AG04450 (cell line): ENCODE data around the gene PLXNA4. TPM values are rescaled to one million over a fixed set of nuclear protein-coding genes. Genes with fewer than 3 reads are reported as not detected.

Experiments used
- CTCF ChIA-PET: fragments of 300-600, 350-600 bp; formaldehyde crosslinking; extraction: SDS; loops from one replicate; lab custom pipeline; 2022; ENCODE audit warnings: antibody characterized with exemption, inconsistent platforms; lab: Charles Lee
- POLR2A ChIA-PET: fragments of 350-600 bp; formaldehyde crosslinking; extraction: SDS; loops from one replicate; lab custom pipeline; 2021; ENCODE audit warnings: antibody characterized with exemption, inconsistent platforms; lab: Yijun Ruan, JAX
- DNase-seq: peaks from one replicate; pipeline ENCODE4 v3.0.0-alpha.2; 2011; ENCODE audit warnings: low read depth, low spot score
- H3K27ac ChIP-seq: one replicate; pipeline ENCODE4 v1.5.1; 2012; ENCODE audit warnings: low read depth, low read length, control low read depth
- H3K27me3 ChIP-seq: one replicate; pipeline ENCODE4 v1.6.0; 2012; ENCODE audit warnings: low read length; ENCODE audit not compliant: control insufficient read depth, insufficient read depth
- H3K4me3 ChIP-seq: 2 replicates; pipeline ENCODE4 v1.5.1; 2011; ENCODE audit warnings: mild to moderate bottlenecking, low read depth, low read length, control low read depth
- H3K9me3 ChIP-seq: 2 replicates; pipeline ENCODE4 v1.5.1; 2012; ENCODE audit warnings: low read length; ENCODE audit not compliant: control insufficient read depth, insufficient read depth
- polyA plus RNA-seq: library from polyadenylated mRNA; depleted of rRNA; stranded (reverse); fragments of >200 nt; gene quantifications from 2 replicates; pipeline ENCODE4 v1.2.3, GENCODE V29; 2011
- TF ChIP-seq, protein P1 (sequence below): IDR thresholded peaks from 2 replicates; pipeline ENCODE4 v1.5.1; 2011; ENCODE audit warnings: low read depth, low read length, control low read depth, inconsistent platforms

Gene PLXNA4
- polyA plus RNA-seq, 1 experiment = 0.05 TPM

GRCh38 chr7:132450188-132450587, 126.1 kb downstream of the PLXNA4 start:
- TF ChIP-seq, protein P1, sequence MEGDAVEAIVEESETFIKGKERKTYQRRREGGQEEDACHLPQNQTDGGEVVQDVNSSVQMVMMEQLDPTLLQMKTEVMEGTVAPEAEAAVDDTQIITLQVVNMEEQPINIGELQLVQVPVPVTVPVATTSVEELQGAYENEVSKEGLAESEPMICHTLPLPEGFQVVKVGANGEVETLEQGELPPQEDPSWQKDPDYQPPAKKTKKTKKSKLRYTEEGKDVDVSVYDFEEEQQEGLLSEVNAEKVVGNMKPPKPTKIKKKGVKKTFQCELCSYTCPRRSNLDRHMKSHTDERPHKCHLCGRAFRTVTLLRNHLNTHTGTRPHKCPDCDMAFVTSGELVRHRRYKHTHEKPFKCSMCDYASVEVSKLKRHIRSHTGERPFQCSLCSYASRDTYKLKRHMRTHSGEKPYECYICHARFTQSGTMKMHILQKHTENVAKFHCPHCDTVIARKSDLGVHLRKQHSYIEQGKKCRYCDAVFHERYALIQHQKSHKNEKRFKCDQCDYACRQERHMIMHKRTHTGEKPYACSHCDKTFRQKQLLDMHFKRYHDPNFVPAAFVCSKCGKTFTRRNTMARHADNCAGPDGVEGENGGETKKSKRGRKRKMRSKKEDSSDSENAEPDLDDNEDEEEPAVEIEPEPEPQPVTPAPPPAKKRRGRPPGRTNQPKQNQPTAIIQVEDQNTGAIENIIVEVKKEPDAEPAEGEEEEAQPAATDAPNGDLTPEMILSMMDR = no peak
- Histone ChIP-seq H3K27ac (no peak overlapping the region), H3K4me3 (no peak overlapping the region), H3K9me3 (no peaks in the 10 kb centered on the region), H3K27me3 (no peaks in the 10 kb centered on the region)
- no peak for DNase-seq
- ChIA-PET POLR2A (no interaction called here), CTCF (no interaction called here)

GRCh38 chr7:132446666-132447278, 129.5 kb downstream of the PLXNA4 start:
- ChIA-PET CTCF (no interaction called here), POLR2A (no interaction called here)
- no peak for DNase-seq
- no peak overlapping the region for H3K27ac ChIP-seq
- no peaks in the 10 kb centered on the region for H3K27me3 ChIP-seq
- no peaks in the 10 kb centered on the region for H3K9me3 ChIP-seq
- no peak overlapping the region for H3K4me3 ChIP-seq
- TF ChIP-seq, protein P1 = no peak

DNA sequence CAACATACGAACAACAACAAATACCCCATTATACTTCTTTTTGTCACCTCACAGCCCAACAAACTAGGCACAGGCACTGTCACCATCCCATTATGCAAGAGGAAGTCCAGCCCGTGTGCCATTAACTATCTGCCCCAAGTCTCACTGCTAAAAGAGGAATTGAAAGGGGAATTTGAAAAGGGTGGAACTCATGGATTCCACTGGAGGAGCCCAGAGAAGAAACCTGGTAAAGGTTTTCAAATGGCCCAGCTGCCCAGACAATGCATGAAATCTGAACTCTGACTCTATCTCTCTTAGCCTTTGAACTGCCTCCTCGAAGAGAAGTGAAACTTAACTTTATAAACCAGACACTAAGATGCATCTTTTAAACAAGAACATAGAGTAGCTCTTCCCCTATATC, 130.0 kb downstream of the PLXNA4 start:
- H3K4me3 ChIP-seq = no peak overlapping the region
- ChIA-PET CTCF (no interaction called here), POLR2A (no interaction called here)
- no peak for DNase-seq
- no peaks in the 10 kb centered on the region for H3K9me3 ChIP-seq
- no peak overlapping the region for H3K27ac ChIP-seq
- TF ChIP-seq, protein P1 = no peak
- no peaks in the 10 kb centered on the region for H3K27me3 ChIP-seq

DNA sequence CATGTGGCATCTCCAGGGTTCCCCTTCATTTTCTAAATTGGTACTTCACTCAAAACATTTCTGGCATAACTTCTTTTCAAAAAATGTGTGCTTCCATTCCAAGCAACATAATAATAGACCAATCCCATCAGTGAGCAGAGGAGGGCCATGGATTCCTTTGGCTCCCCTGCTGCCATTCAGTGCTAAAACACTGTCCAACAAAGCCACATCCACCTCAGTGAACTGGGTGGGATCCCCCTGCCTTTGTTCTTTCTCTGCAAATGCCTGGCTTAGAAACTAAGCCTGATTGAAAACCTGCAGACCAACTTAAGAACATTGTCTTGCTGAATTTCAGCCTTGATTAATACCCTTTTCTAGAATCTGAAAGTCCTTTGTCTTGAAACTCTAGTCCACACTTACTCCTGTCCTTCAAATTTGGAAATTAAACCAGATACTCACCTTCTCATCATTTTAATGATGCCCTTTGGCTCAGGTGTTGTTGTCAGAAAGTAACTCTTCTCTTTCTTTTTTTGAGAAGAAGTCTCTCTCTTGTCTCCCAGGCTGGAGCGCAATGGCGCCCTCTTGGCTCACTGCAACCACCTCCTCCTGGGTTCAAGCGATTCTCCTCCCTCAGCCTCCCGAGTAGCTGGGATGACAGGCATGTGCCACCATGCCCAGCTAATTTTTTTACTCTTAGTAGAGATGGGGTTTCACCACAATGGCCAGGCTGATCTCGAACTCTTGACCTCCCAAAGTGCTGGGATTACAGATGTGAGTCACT, 132.3 kb downstream of the PLXNA4 start:
- no peak for DNase-seq
- ChIA-PET CTCF (no interaction called here), POLR2A (no interaction called here)
- TF ChIP-seq, protein P1 = no peak
- Histone ChIP-seq H3K9me3 (no peaks in the 10 kb centered on the region), H3K27ac (no peak overlapping the region), H3K4me3 (no peak overlapping the region), H3K27me3 (no peaks in the 10 kb centered on the region)

GRCh38 chr7:132441935-132442334, 134.3 kb downstream of the PLXNA4 start:
- ChIA-PET CTCF (no interaction called here), POLR2A (no interaction called here)
- DNase-seq = no peak
- Histone ChIP-seq H3K9me3 (no peaks in the 10 kb centered on the region), H3K27ac (no peak overlapping the region), H3K27me3 (no peaks in the 10 kb centered on the region), H3K4me3 (no peak overlapping the region)
- TF ChIP-seq, protein P1 = no peak
